Tibial nerve (tissue), 4 donors: ENCODE results near the gene NECTIN1. TPM values are rescaled to one million over a fixed set of nuclear protein-coding genes. Genes with fewer than 3 reads are reported as not detected.

ENCODE experiments used
- DNase-seq, 2 donors: peaks; one replicate each; pipeline ENCODE4 v3.0.0-alpha.2; 2019; ENCODE audit warnings: low spot score in 2 of 2
- H3K27ac ChIP-seq, 4 donors: fragments of 200-600 bp; sonication (generic) in 3 of 4; one replicate each; pipeline ENCODE4 v1.5.1; 2017 to 2019; ENCODE audit warnings: mild to moderate bottlenecking in 1 of 4
- H3K27me3 ChIP-seq, 2 donors: fragments of 200-600 bp; sonication (generic) in 1 of 2; one replicate each; pipeline versions ENCODE4 v1.5.1 to v1.6.0; 2017 to 2019
- H3K36me3 ChIP-seq, 3 donors: fragments of 200-600 bp; sonication (generic); one replicate each; pipeline ENCODE4 v1.5.1; 2018 to 2019
- H3K4me1 ChIP-seq, 4 donors: fragments of 200-600 bp; sonication (generic) in 3 of 4; one replicate each; pipeline ENCODE4 v1.5.1; 2017 to 2019
- H3K4me3 ChIP-seq, 4 donors: fragments of 200-600 bp; sonication (generic) in 3 of 4; one replicate each; pipeline ENCODE4 v1.5.1; 2017 to 2019; ENCODE audit warnings: mild to moderate bottlenecking in 1 of 4, moderate library complexity in 1 of 4
- H3K9me3 ChIP-seq, 4 donors: fragments of 200-600 bp; sonication (generic) in 3 of 4; one replicate each; pipeline ENCODE4 v1.5.1; 2017 to 2019
- CTCF ChIP-seq, 5 experiments: fragments of 200-600 bp in 3 of 5; fragments of 450-650 bp in 2 of 5; sonication (generic) in 3 of 5; IDR thresholded peaks; one replicate each; pipeline ENCODE4 v1.5.1; 2016 to 2019; ENCODE audit warnings: antibody characterized with exemption in 5 of 5, mild to moderate bottlenecking in 3 of 5, moderate library complexity in 2 of 5
- EP300 ChIP-seq, 2 donors: sonication (generic); formaldehyde crosslinking; IDR thresholded peaks; one replicate each; pipeline ENCODE4 v1.6.1; 2017; ENCODE audit warnings: antibody characterized with exemption in 2 of 2, mild to moderate bottlenecking in 1 of 2
- POLR2A ChIP-seq, 2 donors: fragments of 450-650 bp; IDR thresholded peaks; one replicate each; pipeline ENCODE4 v1.6.1; 2017; ENCODE audit warnings: antibody characterized with exemption in 2 of 2, mild to moderate bottlenecking in 2 of 2, moderate library complexity in 2 of 2
- WGBS, 2 donors: methylation state at CpG; one replicate each; pipeline ENCODE4 v1.1.5; 2018; 5-methylcytosine and 5-hydroxymethylcytosine counted together
- total RNA-seq, 4 donors: library from RNA; depleted of rRNA; stranded (reverse); fragments of >200 nt; gene quantifications; one replicate each; pipeline ENCODE4 v1.1.0, GENCODE V29; 2016

The NECTIN1 gene
- total RNA-seq, 4 donors from 2014 or later: 6.0 to 29.1 (median 14.0) TPM

DNA sequence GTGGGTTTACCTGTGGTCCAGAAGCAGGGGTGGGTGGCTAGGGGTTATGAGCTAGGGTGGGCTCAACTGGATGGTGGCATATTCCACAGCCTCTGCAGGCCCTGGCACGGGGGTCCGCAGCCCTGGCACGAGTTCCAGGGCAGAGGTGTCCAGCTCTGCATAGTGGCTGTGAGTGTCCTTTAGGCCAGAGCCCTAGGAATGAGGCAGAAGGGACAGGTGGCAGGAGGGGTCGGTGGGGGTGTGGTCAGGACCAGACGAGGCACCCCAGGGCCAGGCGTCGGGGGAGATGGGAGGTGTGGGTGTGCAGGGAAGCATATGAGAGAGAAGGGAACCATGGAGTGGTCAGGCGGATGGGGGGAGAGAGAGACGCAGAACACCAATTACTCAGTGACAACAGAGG lies 99.9 kb downstream of the NECTIN1 start:
- Histone ChIP-seq H3K9me3 (peaks cover 0 to 11% (median 0%) of the 10 kb centered on the region in 4 donors), H3K27me3 (no peaks in the 10 kb centered on the region), H3K36me3 (no peaks in the 10 kb centered on the region), H3K4me1 (peaks cover 0 to 21% (median 0%) of the 10 kb centered on the region in 4 donors), H3K4me3 (no peak overlapping the region), H3K27ac (no peak overlapping the region)
- 80 to 84% methylated on average over 8 of the region's 9 CpGs for WGBS, 2 donors
- TF ChIP-seq POLR2A (IDR thresholded peaks at IDR 0.05) (no peak), CTCF (IDR thresholded peaks at IDR 0.05) (no peak), EP300 (IDR thresholded peaks at IDR 0.05) (no peak)
- DNase-seq: no peak

- H3K4me3 ChIP-seq: no peak overlapping the region
- DNase-seq: no peak
- H3K4me1 ChIP-seq: peaks cover 0 to 24% (median 0%) of the 10 kb centered on the region in 4 donors
- no peak overlapping the region for H3K27ac ChIP-seq
- no peaks in the 10 kb centered on the region for H3K36me3 ChIP-seq
- 64 to 83% methylated on average over 6 of the region's 6 CpGs for WGBS, 2 donors
- TF ChIP-seq CTCF (IDR thresholded peaks at IDR 0.05) (no peak), POLR2A (IDR thresholded peaks at IDR 0.05) (no peak), EP300 (IDR thresholded peaks at IDR 0.05) (no peak)
- H3K9me3 ChIP-seq: no peaks in the 10 kb centered on the region
- H3K27me3 ChIP-seq: no peaks in the 10 kb centered on the region
Observed at GRCh38 chr11:119627286-119627685, 101.7 kb downstream of the NECTIN1 start.

- no peak for DNase-seq
- H3K27me3 ChIP-seq: no peaks in the 10 kb centered on the region
- H3K36me3 ChIP-seq: no peaks in the 10 kb centered on the region
- H3K4me1 ChIP-seq: peaks cover 0 to 24% (median 0%) of the 10 kb centered on the region in 4 donors
- no peaks in the 10 kb centered on the region for H3K9me3 ChIP-seq
- TF ChIP-seq CTCF (IDR thresholded peaks at IDR 0.05) (no peak), POLR2A (IDR thresholded peaks at IDR 0.05) (no peak), EP300 (IDR thresholded peaks at IDR 0.05) (no peak)
- WGBS, 2 donors: 70 to 92% methylated on average over 7 of the region's 7 CpGs
- H3K27ac ChIP-seq: no peak overlapping the region
- no peak overlapping the region for H3K4me3 ChIP-seq
Observed at GRCh38 chr11:119626871-119627270, 102.1 kb downstream of the NECTIN1 start.

- H3K27ac ChIP-seq: no peak overlapping the region
- peaks cover 0 to 24% (median 0%) of the 10 kb centered on the region in 4 donors for H3K4me1 ChIP-seq
- no peaks in the 10 kb centered on the region for H3K36me3 ChIP-seq
- no peaks in the 10 kb centered on the region for H3K27me3 ChIP-seq
- no peaks in the 10 kb centered on the region for H3K9me3 ChIP-seq
- WGBS, 2 donors: 46 to 47% methylated on average over 7 of the region's 7 CpGs
- no peak overlapping the region for H3K4me3 ChIP-seq
- DNase-seq: no peak
- TF ChIP-seq POLR2A (IDR thresholded peaks at IDR 0.05) (no peak), CTCF (IDR thresholded peaks at IDR 0.05) (no peak), EP300 (IDR thresholded peaks at IDR 0.05) (no peak)
Observed at GRCh38 chr11:119626197-119626841, 102.7 kb downstream of the NECTIN1 start.

- H3K27ac ChIP-seq: peak overlapping the region in 1 of 4 donors; percentile 6
- H3K36me3 ChIP-seq: no peaks in the 10 kb centered on the region
- TF ChIP-seq CTCF (IDR thresholded peaks at IDR 0.05) (no peak), EP300 (IDR thresholded peaks at IDR 0.05) (no peak)
- no peaks in the 10 kb centered on the region for H3K9me3 ChIP-seq
- no peak for DNase-seq
- peaks cover 0 to 24% (median 0%) of the 10 kb centered on the region in 4 donors for H3K4me1 ChIP-seq
- no peak overlapping the region for H3K4me3 ChIP-seq
- H3K27me3 ChIP-seq: no peaks in the 10 kb centered on the region
- 57 to 59% methylated on average over 18 to 19 of the region's 19 CpGs for WGBS, 2 donors
Observed at GRCh38 chr11:119625206-119625978, 103.6 kb downstream of the NECTIN1 start.
